HepG2 (cell line): ENCODE measurements around the gene CLBA1. TPM values are rescaled to one million over a fixed set of nuclear protein-coding genes. Genes with fewer than 3 reads are reported as not detected.

ENCODE experiments used
- ATAC-seq: fragments of 200-7000 bp; cut with Tn5 transposase; 3 replicates; pipeline ENCODE4 v1.9.1; 2020; ENCODE audit warnings: mild to moderate bottlenecking, moderate library complexity
- BruUV-seq: library from RNA; stranded (reverse); fragments of 400-500 nt; replicated peaks from 2 replicates; lab custom pipeline; 2021; lab: Mats Ljungman, UMichigan
- CTCF ChIA-PET: fragments of 300-600 bp; formaldehyde crosslinking; extraction: SDS; loops from one replicate; lab custom pipeline; 2021; ENCODE audit warnings: low total read pairs, inconsistent platforms, low intra/inter-chr PET ratio; lab: Yijun Ruan, JAX
- POLR2A ChIA-PET: fragments of 350-600 bp; sonication (Branson Sonifier 250); formaldehyde crosslinking; loops from one replicate; lab custom pipeline; 2020; ENCODE audit warnings: antibody characterized with exemption, inconsistent platforms; lab: Yijun Ruan, JAX
- DNase-seq: peaks from one replicate; pipeline ENCODE4 v3.0.0-alpha.2; 2015; ENCODE audit warnings: low spot score
- FAIRE-seq: peaks from 3 replicates; lab custom pipeline; 2011; peaks lifted over from hg19 to GRCh38; lab: Jason Lieb, UNC
- H2AFZ ChIP-seq: one replicate; pipeline ENCODE4 v1.6.1; 2011; ENCODE audit warnings: low read length, inconsistent platforms
- H3K27ac ChIP-seq: fragments of 300-600 bp; 3 replicates; pipeline ENCODE4 v1.8.0; 2011; ENCODE audit warnings: mixed run types, mild to moderate bottlenecking, mixed read lengths, low read length, inconsistent platforms; ENCODE audit not compliant: insufficient read depth; ENCODE audit errors: extremely low read length
- H3K27me3 ChIP-seq, 2 experiments: fragments of 200-600 bp in 1 of 2; 2 replicates in 1 of 2; 3 replicates in 1 of 2; pipeline versions ENCODE4 v1.6.0 to v1.8.0; 2011; ENCODE audit warnings: low read length in 2 of 2, mild to moderate bottlenecking in 2 of 2, moderate library complexity in 2 of 2, inconsistent platforms in 1 of 2; ENCODE audit not compliant: insufficient read depth in 2 of 2, control insufficient read depth in 1 of 2
- H3K36me3 ChIP-seq, 2 experiments: fragments of 200-600 bp in 1 of 2; replicated peaks in 1 of 2; 2 replicates in 1 of 2; 3 replicates in 1 of 2; pipeline versions ENCODE4 v1.5.1 to v1.8.0; 2011; ENCODE audit warnings: low read length in 2 of 2, inconsistent platforms in 1 of 2; ENCODE audit not compliant: insufficient read depth in 2 of 2, control insufficient read depth in 1 of 2
- H3K4me1 ChIP-seq: 2 replicates; pipeline ENCODE4 v1.5.1; 2012; ENCODE audit warnings: low read length, inconsistent platforms; ENCODE audit not compliant: insufficient read depth
- H3K4me2 ChIP-seq: 2 replicates; pipeline ENCODE4 v1.6.0; 2011; ENCODE audit warnings: low read depth, low read length, inconsistent platforms
- H3K4me3 ChIP-seq, 3 experiments: fragments of 200-600 bp in 1 of 3; sonication (generic), shearing (Covaris generic) in 1 of 3; replicated peaks in 1 of 3; 2 replicates each; pipeline ENCODE4 v1.5.1; 2011 to 2016; ENCODE audit warnings: low read length in 3 of 3, inconsistent platforms in 2 of 3, low read depth in 2 of 3, mild to moderate bottlenecking in 2 of 3, control low read depth in 1 of 3, mixed read lengths in 1 of 3; ENCODE audit not compliant: insufficient read depth in 1 of 3
- H3K79me2 ChIP-seq: one replicate; pipeline ENCODE4 v1.6.1; 2011; ENCODE audit warnings: low read length, inconsistent platforms; ENCODE audit not compliant: insufficient read depth
- H3K9ac ChIP-seq: 2 replicates; pipeline ENCODE4 v1.6.0; 2011; ENCODE audit warnings: mild to moderate bottlenecking, low read depth, low read length, inconsistent platforms; ENCODE audit not compliant: insufficient read depth
- H3K9me3 ChIP-seq: 2 replicates; pipeline ENCODE4 v1.5.1; 2012; ENCODE audit warnings: mild to moderate bottlenecking, low read length
- H4K20me1 ChIP-seq: 2 replicates; pipeline ENCODE4 v1.6.0; 2011; ENCODE audit warnings: inconsistent platforms, mild to moderate bottlenecking, low read length, moderate library complexity; ENCODE audit not compliant: insufficient read depth
- ATF7 ChIP-seq, 2 experiments: fragments of 450-650 bp in 1 of 2; sonication (generic) in 1 of 2; formaldehyde crosslinking in 1 of 2; IDR thresholded peaks; 2 replicates each; pipeline versions ENCODE4 v1.4.0 to v1.6.1; 2016 to 2020; ENCODE audit warnings: antibody characterized with exemption in 1 of 2, mild to moderate bottlenecking in 1 of 2, missing genetic modification reagents in 1 of 2
- FOSL2 ChIP-seq: sonication (generic); formaldehyde crosslinking; IDR thresholded peaks from 2 replicates; pipeline ENCODE4 v1.4.0; 2020; ENCODE audit warnings: missing genetic modification reagents
- HDAC6 ChIP-seq: fragments of 200-600 bp; sonication (generic); IDR thresholded peaks from 2 replicates; pipeline ENCODE4 v1.7.0; 2017; ENCODE audit warnings: mild to moderate bottlenecking, antibody characterized with exemption, low read length, low read depth
- HNRNPL ChIP-seq: fragments of 200-400 bp; formaldehyde crosslinking; IDR thresholded peaks from 2 replicates; pipeline ENCODE4 v1.6.1; 2017; ENCODE audit warnings: mild to moderate bottlenecking, low read depth, low read length
- NCOR1 ChIP-seq: fragments of 200-600 bp; sonication (generic); IDR thresholded peaks from 2 replicates; pipeline ENCODE4 v1.7.0; 2017; ENCODE audit warnings: antibody characterized with exemption, low read length, borderline replicate concordance
- PAWR ChIP-seq: sonication (generic); formaldehyde crosslinking; IDR thresholded peaks from 2 replicates; pipeline ENCODE4 v1.4.0; 2020; ENCODE audit warnings: missing genetic modification reagents, mild to moderate bottlenecking, borderline replicate concordance
- PHF20 ChIP-seq: sonication (generic); formaldehyde crosslinking; IDR thresholded peaks from 2 replicates; pipeline ENCODE4 v1.5.0; 2020; ENCODE audit warnings: mild to moderate bottlenecking, missing genetic modification reagents
- TSC22D2 ChIP-seq: sonication (generic); formaldehyde crosslinking; IDR thresholded peaks from 2 replicates; pipeline ENCODE4 v1.5.1; 2020; ENCODE audit warnings: missing genetic modification reagents, mild to moderate bottlenecking, borderline replicate concordance
- ZFP1 ChIP-seq: IDR thresholded peaks from 2 replicates; pipeline ENCODE4 v1.6.1; 2016
- ZMYM3 ChIP-seq: sonication (generic); formaldehyde crosslinking; IDR thresholded peaks from 2 replicates; pipeline ENCODE4 v1.5.1; 2020; ENCODE audit warnings: mild to moderate bottlenecking, missing genetic modification reagents
- ZNF317 ChIP-seq: sonication (generic); formaldehyde crosslinking; IDR thresholded peaks from 2 replicates; pipeline ENCODE4 v1.5.0; 2020; ENCODE audit warnings: mild to moderate bottlenecking, missing genetic modification reagents
- ZNF550 ChIP-seq: sonication (generic); formaldehyde crosslinking; IDR thresholded peaks from 2 replicates; pipeline ENCODE4 v1.4.0; 2020; ENCODE audit warnings: mild to moderate bottlenecking, missing genetic modification reagents, borderline replicate concordance
- ZSCAN30 ChIP-seq: sonication (generic); formaldehyde crosslinking; IDR thresholded peaks from 2 replicates; pipeline ENCODE4 v1.5.0; 2020; ENCODE audit warnings: mild to moderate bottlenecking, missing genetic modification reagents
- WGBS: methylation state at CpG from one replicate; pipeline ENCODE4 v1.1.6; 2017; ENCODE audit warnings: low lambda C conversion rate; 5-methylcytosine and 5-hydroxymethylcytosine counted together
- in situ Hi-C: cut with HindIII; loops from 2 replicates; pipeline ENCODE4 v1.10.0; 2017; ENCODE audit warnings: low pct_unique_long_range_greater_than_20kb; ENCODE audit not compliant: extremely low pct_ligation_motif_present
- intact Hi-C: fragments of 100-400 bp; cut with micrococcal nuclease; formaldehyde crosslinking; loops from one replicate; pipeline ENCODE4 v1.10.0; 2022; ENCODE audit not compliant: unreplicated experiment
- polyA plus RNA-seq, 8 experiments: library from polyadenylated mRNA; depleted of rRNA in 3 of 8; stranded (reverse) in 7 of 8; unstranded in 1 of 8; fragments of >200 nt; fragmentation: Illumina TruSeq in 4 of 8; extraction: Trizol in 4 of 8; gene quantifications; 2 replicates each; pipeline versions ENCODE4 v1.2.1 to v1.2.3, GENCODE V29; 2011 to 2016; ENCODE audit warnings: low read depth in 4 of 8, missing spikeins in 1 of 8, mixed read lengths in 1 of 8; ENCODE audit not compliant: insufficient read depth in 1 of 8
- total RNA-seq, 5 experiments: library from RNA; depleted of rRNA; stranded (reverse); fragments of >200 nt; fragmentation: Illumina TruSeq; extraction: Trizol; gene quantifications; 2 replicates each; pipeline ENCODE4 v1.2.3, GENCODE V29; 2016; ENCODE audit warnings: low read depth in 1 of 5
- TF ChIP-seq, protein P1 (sequence below): IDR thresholded peaks from 2 replicates; pipeline ENCODE4 v1.6.1; 2016; ENCODE audit warnings: missing genetic modification reagents, missing compliant biosample characterization
- TF ChIP-seq, protein P2 (sequence below): sonication (generic); formaldehyde crosslinking; IDR thresholded peaks from 2 replicates; pipeline ENCODE4 v1.5.1; 2020; ENCODE audit warnings: missing genetic modification reagents, mild to moderate bottlenecking, borderline replicate concordance
- TF ChIP-seq, protein P3 (sequence below): sonication (generic); formaldehyde crosslinking; IDR thresholded peaks from 2 replicates; pipeline ENCODE4 v1.4.0; 2020; ENCODE audit warnings: missing genetic modification reagents; ENCODE audit errors: not compliant biosample characterization

CLBA1 gene
- total and polyA plus RNA-seq, 2 of the 13 experiments (the other 11 are each of a cell fraction or from before 2014, with no cell fraction given), result 1.2 to 1.4 TPM

DNA sequence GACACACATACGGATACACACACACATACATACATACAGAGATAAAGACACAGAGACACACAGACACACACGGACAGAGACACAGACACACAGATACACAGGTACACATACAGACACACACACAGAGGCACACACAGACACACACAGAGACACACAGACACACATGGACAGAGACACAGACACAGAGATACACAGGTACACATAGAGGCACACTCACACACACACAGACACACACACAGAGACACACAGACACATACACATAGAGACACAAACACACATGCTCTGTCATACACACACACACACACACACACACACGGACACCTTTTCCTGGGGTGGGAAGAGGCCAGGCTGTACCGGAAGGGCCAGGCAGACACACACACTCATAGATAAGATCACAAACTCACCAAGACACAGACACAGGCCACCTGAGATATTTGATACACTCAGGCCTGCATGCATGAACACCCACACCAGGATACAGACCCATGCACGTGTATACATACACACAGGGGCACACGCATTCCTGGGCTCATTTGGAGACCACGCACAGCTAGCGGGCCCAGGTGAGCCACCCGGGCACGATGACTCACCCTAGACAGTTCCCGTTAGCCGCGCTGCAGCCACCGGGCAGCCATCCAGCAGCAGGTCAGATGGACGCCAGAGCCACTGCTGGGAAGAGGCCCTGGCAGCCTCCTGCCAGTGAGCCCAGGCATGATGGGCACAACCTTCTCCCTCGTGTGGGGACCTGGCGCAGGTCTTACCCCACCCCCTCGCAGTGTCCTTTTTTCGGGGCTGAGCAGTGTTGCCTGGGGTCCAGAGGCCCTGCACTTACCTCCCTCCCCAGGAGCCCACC lies 5.6 kb upstream of the CLBA1 start:
- in situ Hi-C loops, result no loop called here
- FAIRE-seq, result peak; percentile 28
- ChIA-PET CTCF (interaction anchor here (6.7 kb wide), 1 partner anchor 65 kb away, joined by 146 read pairs; no protein-coding TSS in a partner anchor), POLR2A (no interaction called here)
- Histone ChIP-seq H4K20me1 (no peaks in the 10 kb centered on the region), H3K79me2 (no peaks in the 10 kb centered on the region), H2AFZ (no peak overlapping the region), H3K27me3 (peaks cover 18 to 82% of the 10 kb centered on the region in 2 experiments; a peak in 4 of 5 replicates), H3K4me3 (peak overlapping the region in 2 of 3 experiments; percentile 7 to 18; a peak in 2 of 6 replicates), H3K4me2 (peak overlapping the region; percentile 36; the same call in 1 of the 2 replicates), H3K36me3 (no peaks in the 10 kb centered on the region), H3K9me3 (no peaks in the 10 kb centered on the region), H3K9ac (no peak overlapping the region), H3K27ac (no peak overlapping the region), H3K4me1 (peaks cover 63% of the 10 kb centered on the region)
- WGBS, result 0% methylated on average over 3 of the region's 19 CpGs
- intact Hi-C loops, result loop anchor here (5.0 kb wide), 1 partner anchor 42 kb away; the partner anchor contains the start of gene CDCA4
- no peak for DNase-seq
- BruUV-seq, result no TSS peak
- ATAC-seq, result peak; percentile 3; the same call in 1 of the 3 replicates
- TF ChIP-seq ZNF550 (CRISPR knock-in tag) (no peak), ATF7 (IDR thresholded peaks at IDR 0.05) (peak; percentile 13; the same call in 1 of the 2 replicates), ATF7 (CRISPR knock-in tag; IDR thresholded peaks at IDR 0.05) (no peak), PHF20 (CRISPR knock-in tag) (no peak), ZMYM3 (no peak), HDAC6 (no peak), HNRNPL (peak; percentile 94), TSC22D2 (CRISPR knock-in tag) (no peak), ZFP1 (CRISPR knock-in tag) (no peak), ZSCAN30 (CRISPR knock-in tag) (no peak), ZNF317 (CRISPR knock-in tag) (no peak), PAWR (no peak), NCOR1 (no peak), FOSL2 (peak; percentile 96)
- TF ChIP-seq, protein P1, sequence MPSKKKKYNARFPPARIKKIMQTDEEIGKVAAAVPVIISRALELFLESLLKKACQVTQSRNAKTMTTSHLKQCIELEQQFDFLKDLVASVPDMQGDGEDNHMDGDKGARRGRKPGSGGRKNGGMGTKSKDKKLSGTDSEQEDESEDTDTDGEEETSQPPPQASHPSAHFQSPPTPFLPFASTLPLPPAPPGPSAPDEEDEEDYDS, result no peak
- TF ChIP-seq, protein P2, sequence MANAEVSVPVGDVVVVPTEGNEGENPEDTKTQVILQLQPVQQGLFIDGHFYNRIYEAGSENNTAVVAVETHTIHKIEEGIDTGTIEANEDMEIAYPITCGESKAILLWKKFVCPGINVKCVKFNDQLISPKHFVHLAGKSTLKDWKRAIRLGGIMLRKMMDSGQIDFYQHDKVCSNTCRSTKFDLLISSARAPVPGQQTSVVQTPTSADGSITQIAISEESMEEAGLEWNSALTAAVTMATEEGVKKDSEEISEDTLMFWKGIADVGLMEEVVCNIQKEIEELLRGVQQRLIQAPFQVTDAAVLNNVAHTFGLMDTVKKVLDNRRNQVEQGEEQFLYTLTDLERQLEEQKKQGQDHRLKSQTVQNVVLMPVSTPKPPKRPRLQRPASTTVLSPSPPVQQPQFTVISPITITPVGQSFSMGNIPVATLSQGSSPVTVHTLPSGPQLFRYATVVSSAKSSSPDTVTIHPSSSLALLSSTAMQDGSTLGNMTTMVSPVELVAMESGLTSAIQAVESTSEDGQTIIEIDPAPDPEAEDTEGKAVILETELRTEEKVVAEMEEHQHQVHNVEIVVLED, result no peak
- TF ChIP-seq, protein P3, sequence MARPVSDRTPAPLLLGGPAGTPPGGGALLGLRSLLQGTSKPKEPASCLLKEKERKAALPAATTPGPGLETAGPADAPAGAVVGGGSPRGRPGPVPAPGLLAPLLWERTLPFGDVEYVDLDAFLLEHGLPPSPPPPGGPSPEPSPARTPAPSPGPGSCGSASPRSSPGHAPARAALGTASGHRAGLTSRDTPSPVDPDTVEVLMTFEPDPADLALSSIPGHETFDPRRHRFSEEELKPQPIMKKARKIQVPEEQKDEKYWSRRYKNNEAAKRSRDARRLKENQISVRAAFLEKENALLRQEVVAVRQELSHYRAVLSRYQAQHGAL (CRISPR knock-in tag), result no peak
